ENCODE results near the gene ZNRF1.

Gene ZNRF1

DNA sequence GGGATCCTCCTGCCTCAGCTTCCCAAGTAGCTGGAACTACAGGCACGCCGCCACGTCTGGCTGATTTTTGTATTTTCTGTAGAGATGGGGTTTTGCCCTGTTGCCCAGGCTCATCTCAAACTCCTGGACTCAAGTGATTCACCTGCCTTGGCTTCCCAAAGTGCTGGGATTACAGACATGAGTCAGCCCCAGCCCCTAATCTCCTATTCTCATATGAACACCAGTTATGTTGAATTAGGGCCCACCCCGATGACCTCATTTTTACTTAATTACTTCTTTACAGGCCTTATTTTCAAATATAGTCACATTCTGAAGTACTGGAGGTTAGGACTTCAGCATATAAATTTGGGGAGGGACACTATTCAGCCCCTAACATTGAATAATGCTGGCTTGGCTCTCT, 49.2 kb downstream of the ZNRF1 start:
- TF ChIP-seq, protein P1, sequence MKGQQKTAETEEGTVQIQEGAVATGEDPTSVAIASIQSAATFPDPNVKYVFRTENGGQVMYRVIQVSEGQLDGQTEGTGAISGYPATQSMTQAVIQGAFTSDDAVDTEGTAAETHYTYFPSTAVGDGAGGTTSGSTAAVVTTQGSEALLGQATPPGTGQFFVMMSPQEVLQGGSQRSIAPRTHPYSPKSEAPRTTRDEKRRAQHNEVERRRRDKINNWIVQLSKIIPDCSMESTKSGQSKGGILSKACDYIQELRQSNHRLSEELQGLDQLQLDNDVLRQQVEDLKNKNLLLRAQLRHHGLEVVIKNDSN (IDR thresholded peaks at IDR 0.05): no peak
- TF ChIP-seq, protein P2, sequence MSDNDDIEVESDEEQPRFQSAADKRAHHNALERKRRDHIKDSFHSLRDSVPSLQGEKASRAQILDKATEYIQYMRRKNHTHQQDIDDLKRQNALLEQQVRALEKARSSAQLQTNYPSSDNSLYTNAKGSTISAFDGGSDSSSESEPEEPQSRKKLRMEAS (IDR thresholded peaks at IDR 0.05): no peak
- TF ChIP-seq NFIC (IDR thresholded peaks at IDR 0.05) (no peak), TEAD4 (IDR thresholded peaks at IDR 0.05) (no peak), CEBPB (IDR thresholded peaks at IDR 0.05) (no peak), CREB1 (IDR thresholded peaks at IDR 0.05; ENCODE audit: low read depth) (no peak), RAD21 (IDR thresholded peaks at IDR 0.05; ENCODE audit: low read depth) (no peak), EP300 (IDR thresholded peaks at IDR 0.05; ENCODE audit: borderline replicate concordance) (no peak), EGR1 (IDR thresholded peaks at IDR 0.05) (no peak), TCF12 (IDR thresholded peaks at IDR 0.05; ENCODE audit: low read depth) (no peak), YY1 (IDR thresholded peaks at IDR 0.05; ENCODE audit: low read depth) (no peak), FOXM1 (IDR thresholded peaks at IDR 0.05; ENCODE audit: borderline replicate concordance, low read depth) (no peak), ZBTB7A (IDR thresholded peaks at IDR 0.05; ENCODE audit: low read depth) (no peak), TAF1 (IDR thresholded peaks at IDR 0.05; ENCODE audit: low read depth) (no peak)
- TF ChIP-seq, protein P3, sequence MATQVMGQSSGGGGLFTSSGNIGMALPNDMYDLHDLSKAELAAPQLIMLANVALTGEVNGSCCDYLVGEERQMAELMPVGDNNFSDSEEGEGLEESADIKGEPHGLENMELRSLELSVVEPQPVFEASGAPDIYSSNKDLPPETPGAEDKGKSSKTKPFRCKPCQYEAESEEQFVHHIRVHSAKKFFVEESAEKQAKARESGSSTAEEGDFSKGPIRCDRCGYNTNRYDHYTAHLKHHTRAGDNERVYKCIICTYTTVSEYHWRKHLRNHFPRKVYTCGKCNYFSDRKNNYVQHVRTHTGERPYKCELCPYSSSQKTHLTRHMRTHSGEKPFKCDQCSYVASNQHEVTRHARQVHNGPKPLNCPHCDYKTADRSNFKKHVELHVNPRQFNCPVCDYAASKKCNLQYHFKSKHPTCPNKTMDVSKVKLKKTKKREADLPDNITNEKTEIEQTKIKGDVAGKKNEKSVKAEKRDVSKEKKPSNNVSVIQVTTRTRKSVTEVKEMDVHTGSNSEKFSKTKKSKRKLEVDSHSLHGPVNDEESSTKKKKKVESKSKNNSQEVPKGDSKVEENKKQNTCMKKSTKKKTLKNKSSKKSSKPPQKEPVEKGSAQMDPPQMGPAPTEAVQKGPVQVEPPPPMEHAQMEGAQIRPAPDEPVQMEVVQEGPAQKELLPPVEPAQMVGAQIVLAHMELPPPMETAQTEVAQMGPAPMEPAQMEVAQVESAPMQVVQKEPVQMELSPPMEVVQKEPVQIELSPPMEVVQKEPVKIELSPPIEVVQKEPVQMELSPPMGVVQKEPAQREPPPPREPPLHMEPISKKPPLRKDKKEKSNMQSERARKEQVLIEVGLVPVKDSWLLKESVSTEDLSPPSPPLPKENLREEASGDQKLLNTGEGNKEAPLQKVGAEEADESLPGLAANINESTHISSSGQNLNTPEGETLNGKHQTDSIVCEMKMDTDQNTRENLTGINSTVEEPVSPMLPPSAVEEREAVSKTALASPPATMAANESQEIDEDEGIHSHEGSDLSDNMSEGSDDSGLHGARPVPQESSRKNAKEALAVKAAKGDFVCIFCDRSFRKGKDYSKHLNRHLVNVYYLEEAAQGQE (IDR thresholded peaks at IDR 0.05; ENCODE audit: low read depth): no peak

DNA sequence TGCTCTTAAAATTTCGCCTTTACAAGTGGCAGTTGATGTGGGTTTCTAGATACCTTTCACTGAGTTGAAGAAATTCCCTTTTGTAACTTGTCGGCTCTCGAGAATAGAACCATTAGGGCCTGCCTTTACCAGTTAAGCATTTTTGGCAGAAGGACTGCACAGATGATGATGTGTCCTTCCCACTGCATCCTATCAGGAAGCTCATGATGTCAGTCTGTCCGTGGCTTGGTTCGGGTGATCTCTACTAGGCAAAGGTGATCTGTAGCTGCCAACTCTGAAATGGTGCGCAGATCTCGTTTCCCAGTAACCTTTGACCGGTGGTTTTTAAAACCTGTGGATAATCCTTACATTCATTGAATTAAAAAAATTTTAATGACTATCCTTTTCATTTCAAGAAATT, 49.7 kb downstream of the ZNRF1 start:
- TF ChIP-seq FOXM1 (IDR thresholded peaks at IDR 0.05; ENCODE audit: borderline replicate concordance, low read depth) (no peak), YY1 (IDR thresholded peaks at IDR 0.05; ENCODE audit: low read depth) (no peak), TCF12 (IDR thresholded peaks at IDR 0.05; ENCODE audit: low read depth) (no peak), TEAD4 (IDR thresholded peaks at IDR 0.05) (no peak), NFIC (IDR thresholded peaks at IDR 0.05) (no peak), CEBPB (IDR thresholded peaks at IDR 0.05) (no peak), RAD21 (IDR thresholded peaks at IDR 0.05; ENCODE audit: low read depth) (no peak), EGR1 (IDR thresholded peaks at IDR 0.05) (no peak), TAF1 (IDR thresholded peaks at IDR 0.05; ENCODE audit: low read depth) (no peak), ZBTB7A (IDR thresholded peaks at IDR 0.05; ENCODE audit: low read depth) (no peak), CREB1 (IDR thresholded peaks at IDR 0.05; ENCODE audit: low read depth) (no peak), EP300 (IDR thresholded peaks at IDR 0.05; ENCODE audit: borderline replicate concordance) (no peak)
- TF ChIP-seq, protein P2 (IDR thresholded peaks at IDR 0.05): no peak
- TF ChIP-seq, protein P1 (IDR thresholded peaks at IDR 0.05): no peak
- TF ChIP-seq, protein P3 (IDR thresholded peaks at IDR 0.05; ENCODE audit: low read depth): no peak

DNA sequence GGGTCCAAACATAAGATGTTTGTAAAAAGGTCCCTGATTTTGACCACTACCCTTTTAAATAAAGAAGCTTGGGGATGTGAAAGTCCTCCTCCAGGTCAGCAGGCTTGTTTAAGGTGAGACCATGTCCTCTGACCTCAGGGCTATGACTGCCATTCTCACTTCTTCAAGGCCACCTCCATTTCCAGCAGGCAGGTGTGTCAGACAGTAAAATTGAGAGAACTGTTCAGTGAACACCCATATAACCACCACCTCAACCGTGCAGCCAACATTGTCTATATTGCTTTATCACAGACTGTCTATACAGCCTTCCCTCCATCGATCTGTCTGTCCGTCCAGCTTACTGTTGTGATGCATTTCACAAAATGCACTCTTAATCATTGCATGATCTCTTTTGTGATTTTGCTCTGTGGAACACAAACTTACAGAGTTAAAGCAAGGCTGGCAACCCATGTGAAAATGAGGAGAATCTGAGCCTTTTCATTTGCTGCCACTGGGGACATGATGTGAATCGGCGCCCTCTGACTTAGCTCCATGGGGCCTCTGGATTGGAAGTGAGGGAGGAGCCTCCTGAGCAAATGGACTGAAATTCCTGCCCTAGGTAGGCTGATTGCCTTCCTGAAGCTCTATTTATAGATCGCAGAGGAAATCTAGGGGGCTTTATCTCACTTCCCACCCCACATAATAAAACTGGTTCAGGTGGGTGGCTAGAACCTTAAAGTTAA, 53.8 kb downstream of the ZNRF1 start:
- TF ChIP-seq, protein P2 (IDR thresholded peaks at IDR 0.05): no peak
- TF ChIP-seq, protein P3 (IDR thresholded peaks at IDR 0.05; ENCODE audit: low read depth): no peak
- no peak for TF ChIP-seq EP300 (IDR thresholded peaks at IDR 0.05; ENCODE audit: borderline replicate concordance)
- no peak for TF ChIP-seq TEAD4 (IDR thresholded peaks at IDR 0.05)
- TF ChIP-seq CREB1 (IDR thresholded peaks at IDR 0.05; ENCODE audit: low read depth): no peak
- no peak for TF ChIP-seq FOXM1 (IDR thresholded peaks at IDR 0.05; ENCODE audit: borderline replicate concordance, low read depth)
- no peak for TF ChIP-seq ZBTB7A (IDR thresholded peaks at IDR 0.05; ENCODE audit: low read depth)
- no peak for TF ChIP-seq TCF12 (IDR thresholded peaks at IDR 0.05; ENCODE audit: low read depth)
- TF ChIP-seq NFIC (IDR thresholded peaks at IDR 0.05): no peak
- TF ChIP-seq YY1 (IDR thresholded peaks at IDR 0.05; ENCODE audit: low read depth): no peak
- no peak for TF ChIP-seq RAD21 (IDR thresholded peaks at IDR 0.05; ENCODE audit: low read depth)
- no peak for TF ChIP-seq TAF1 (IDR thresholded peaks at IDR 0.05; ENCODE audit: low read depth)
- TF ChIP-seq, protein P1 (IDR thresholded peaks at IDR 0.05): no peak
- no peak for TF ChIP-seq EGR1 (IDR thresholded peaks at IDR 0.05)
- TF ChIP-seq CEBPB (IDR thresholded peaks at IDR 0.05): no peak

Data from Ishikawa (cell line).